Right ventricle myocardium inferior (tissue), 1 donor: Measurements from ENCODE around the gene EDN2. TPM values are rescaled to one million over a fixed set of nuclear protein-coding genes. Genes with fewer than 3 reads are reported as not detected.

ENCODE experiments used
- ATAC-seq: fragments of 200-7000 bp; cut with Tn5 transposase; one replicate; pipeline ENCODE4 v1.9.1; 2020; ENCODE audit warnings: mild to moderate bottlenecking, moderate library complexity
- DNase-seq: peaks from one replicate; pipeline ENCODE4 v3.0.0; 2021; ENCODE audit errors: missing footprints
- intact Hi-C: fragments of 100-400 bp; cut with DNase I; formaldehyde crosslinking; loops from one replicate; pipeline ENCODE4 v1.11.0; 2022
- total RNA-seq: library from RNA; stranded (reverse); fragmentation: NEBNext Ultra II Directional; extraction: Animal tissue kit (Norgen Biotek cat#: 25700); gene quantifications from one replicate; pipeline ENCODE4 v1.2.1, GENCODE V29; 2021
- donor health status: DM: no; HTN: yes; CAD: no; lungs with severe emphysema.

Gene EDN2
- total RNA-seq, 1 donor from 2014 or later, result not detected

- ATAC-seq (no peak), DNase-seq (peak; percentile 11)
- intact Hi-C loops, result no loop called here
Observed at GRCh38 chr1:41503538-41504113, 19.1 kb upstream of the EDN2 start.

GRCh38 chr1:41502912-41503311, 18.4 kb upstream of the EDN2 start:
- ATAC-seq (peak; percentile 32), DNase-seq (peak; percentile 75)
- intact Hi-C loops, result no loop called here

- ATAC-seq (peak; percentile 3), DNase-seq (peak; percentile 63)
- intact Hi-C loops, result no loop called here
Observed at GRCh38 chr1:41501581-41501980, 17.1 kb upstream of the EDN2 start.

GRCh38 chr1:41500781-41501518, 16.5 kb upstream of the EDN2 start:
- DNase-seq (peak; percentile 45), ATAC-seq (no peak)
- intact Hi-C loops, result no loop called here

- ATAC-seq (peak; percentile 27), DNase-seq (peak; percentile 72)
- intact Hi-C loops, result no loop called here
Observed at GRCh38 chr1:41500378-41500777, 15.9 kb upstream of the EDN2 start.

GRCh38 chr1:41499591-41499990, 15.1 kb upstream of the EDN2 start:
- intact Hi-C loops, result loop anchor here (5.0 kb wide), 1 partner anchor 67 kb away; no protein-coding TSS in a partner anchor
- peak; percentile 58 for DNase-seq
- ATAC-seq, result no peak

- DNase-seq, result peak; percentile 81
- ATAC-seq, result peak; percentile 53
Observed at GRCh38 chr1:41498804-41499203, 14.3 kb upstream of the EDN2 start.

GRCh38 chr1:41498391-41498790, 13.9 kb upstream of the EDN2 start:
- ATAC-seq (no peak), DNase-seq (no peak)
- intact Hi-C loops, result loop anchor here (5.0 kb wide), 1 partner anchor 66 kb away; no protein-coding TSS in a partner anchor

More at GRCh38 chr1:41498804-41499203, 14.3 kb upstream of the EDN2 start:
- intact Hi-C loops, result loop anchor here (5.0 kb wide), 1 partner anchor 67 kb away; no protein-coding TSS in a partner anchor

GRCh38 chr1:41497461-41498030, 13.1 kb upstream of the EDN2 start:
- no peak for ATAC-seq
- intact Hi-C loops, result loop anchor here (5.0 kb wide), 1 partner anchor 65 kb away; no protein-coding TSS in a partner anchor
- DNase-seq, result no peak

GRCh38 chr1:41497056-41497440, 12.6 kb upstream of the EDN2 start:
- DNase-seq, result peak; percentile 65
- intact Hi-C loops, result loop anchor here (5.0 kb wide), 1 partner anchor 65 kb away; no protein-coding TSS in a partner anchor
- no peak for ATAC-seq

- DNase-seq (peak; percentile 92), ATAC-seq (peak; percentile 79)
- intact Hi-C loops, result loop anchor here (5.0 kb wide), 1 partner anchor 64 kb away; no protein-coding TSS in a partner anchor
Observed at GRCh38 chr1:41496080-41497055, 11.9 kb upstream of the EDN2 start.

- intact Hi-C loops, result loop anchor here (5.0 kb wide), 1 partner anchor 63 kb away; no protein-coding TSS in a partner anchor
- ATAC-seq, result no peak
- DNase-seq, result peak; percentile 75
Observed at GRCh38 chr1:41495210-41495948, 10.9 kb upstream of the EDN2 start.

- peak; percentile 47 for DNase-seq
- ATAC-seq, result no peak
- intact Hi-C loops, result loop anchor here (5.0 kb wide), 1 partner anchor 62 kb away; no protein-coding TSS in a partner anchor
Observed at GRCh38 chr1:41494351-41495209, 10.1 kb upstream of the EDN2 start.

- intact Hi-C loops, result no loop called here
- ATAC-seq (no peak), DNase-seq (peak; percentile 26)
Observed at GRCh38 chr1:41493626-41494350, 9.3 kb upstream of the EDN2 start.

- intact Hi-C loops, result no loop called here
- no peak for DNase-seq
- ATAC-seq, result no peak
Observed at GRCh38 chr1:41493117-41493536, 8.6 kb upstream of the EDN2 start.

GRCh38 chr1:41492341-41492848, 7.9 kb upstream of the EDN2 start:
- DNase-seq (no peak), ATAC-seq (no peak)
- intact Hi-C loops, result no loop called here
